Measurements from ENCODE around the gene CFAP77. TPM values are rescaled to one million over a fixed set of nuclear protein-coding genes. Genes with fewer than 3 reads are reported as not detected.

The CFAP77 gene
- total RNA-seq, 2 donors from 2014 or later = 2.4 TPM; not detected in 1

GRCh38 chr9:132571806-132572600 lies 162.0 kb downstream of the CFAP77 start:
- Histone ChIP-seq H3K27me3 (replicated peaks; ENCODE audit: insufficient read depth) (peaks cover 3% of the 10 kb centered on the region), H3K4me1 (replicated peaks) (no peaks in the 10 kb centered on the region), H3K4me3 (no peak overlapping the region), H3K36me3 (no peaks in the 10 kb centered on the region), H3K9me3 (no peaks in the 10 kb centered on the region), H3K27ac (no peak overlapping the region)
- 77% methylated on average over 15 of the region's 15 CpGs for WGBS
- TF ChIP-seq CTCF (IDR thresholded peaks at IDR 0.05) (no peak), POLR2A (IDR thresholded peaks at IDR 0.05) (no peak), POLR2AphosphoS5 (IDR thresholded peaks at IDR 0.05) (no peak)
- intact Hi-C loops (cut with DNase I) = loop anchor here (5.0 kb wide), 1 partner anchor 65 kb away; no protein-coding TSS in a partner anchor
- no peak for DNase-seq (ENCODE audit: low spot score)

DNA sequence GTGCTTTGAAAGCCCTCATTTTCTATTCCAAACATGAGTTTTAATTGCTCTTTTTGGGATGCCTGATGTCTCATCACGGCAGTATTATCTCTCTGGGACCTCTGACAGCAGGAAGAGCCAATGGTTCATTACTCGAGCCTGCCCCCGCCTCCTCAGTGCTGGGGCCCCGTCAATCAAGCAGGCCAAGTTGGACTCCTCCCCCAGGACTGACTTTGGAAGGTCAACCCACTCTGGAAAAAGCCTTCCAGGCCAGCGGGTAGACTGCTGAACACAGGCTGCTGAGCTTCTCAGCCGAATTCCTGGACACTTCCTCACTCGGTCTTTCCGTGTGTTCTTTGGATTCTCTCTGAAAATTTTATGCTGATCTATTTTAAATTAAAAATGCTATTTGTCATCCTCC lies 162.9 kb downstream of the CFAP77 start:
- intact Hi-C loops (cut with DNase I) = loop anchor here (5.0 kb wide), 1 partner anchor 66 kb away; no protein-coding TSS in a partner anchor
- Histone ChIP-seq H3K27me3 (replicated peaks; ENCODE audit: insufficient read depth) (peaks cover 3% of the 10 kb centered on the region), H3K9me3 (no peaks in the 10 kb centered on the region), H3K4me1 (replicated peaks) (no peaks in the 10 kb centered on the region), H3K4me3 (no peak overlapping the region), H3K36me3 (no peaks in the 10 kb centered on the region), H3K27ac (no peak overlapping the region)
- 32% methylated on average over 8 of the region's 8 CpGs for WGBS
- DNase-seq (ENCODE audit: low spot score) = no peak
- TF ChIP-seq CTCF (IDR thresholded peaks at IDR 0.05) (no peak), POLR2A (IDR thresholded peaks at IDR 0.05) (no peak), POLR2AphosphoS5 (IDR thresholded peaks at IDR 0.05) (no peak)

- peak; percentile 60 for DNase-seq (ENCODE audit: low spot score)
- H3K27ac ChIP-seq = no peak overlapping the region
- intact Hi-C loops (cut with DNase I) = loop anchor here (2.0 kb wide), 1 partner anchor 166 kb away; no protein-coding TSS in a partner anchor
- no peaks in the 10 kb centered on the region for H3K36me3 ChIP-seq
- no peaks in the 10 kb centered on the region for H3K9me3 ChIP-seq
- 12% methylated on average over 16 of the region's 16 CpGs for WGBS
- H3K4me1 ChIP-seq (replicated peaks) = no peaks in the 10 kb centered on the region
- no peak overlapping the region for H3K4me3 ChIP-seq
- peaks cover 23% of the 10 kb centered on the region for H3K27me3 ChIP-seq (replicated peaks; ENCODE audit: insufficient read depth)
- TF ChIP-seq POLR2AphosphoS5 (IDR thresholded peaks at IDR 0.05) = no peak
- no peak for TF ChIP-seq POLR2A (IDR thresholded peaks at IDR 0.05)
- TF ChIP-seq CTCF (IDR thresholded peaks at IDR 0.05) = peak in 3 of 4 experiments; percentile 61 to 79 (median 75)
Observed at GRCh38 chr9:132575005-132575609, 165.1 kb downstream of the CFAP77 start.

GRCh38 chr9:132575811-132576210 lies 165.8 kb downstream of the CFAP77 start:
- DNase-seq (ENCODE audit: low spot score) = no peak
- 86% methylated on average over 5 of the region's 5 CpGs for WGBS
- peaks cover 30% of the 10 kb centered on the region for H3K27me3 ChIP-seq (replicated peaks; ENCODE audit: insufficient read depth)
- no peaks in the 10 kb centered on the region for H3K9me3 ChIP-seq
- intact Hi-C loops (cut with DNase I) = loop anchor here (2.0 kb wide), 1 partner anchor 167 kb away; no protein-coding TSS in a partner anchor
- no peaks in the 10 kb centered on the region for H3K36me3 ChIP-seq
- H3K4me3 ChIP-seq = no peak overlapping the region
- TF ChIP-seq POLR2AphosphoS5 (IDR thresholded peaks at IDR 0.05) = no peak
- TF ChIP-seq CTCF (IDR thresholded peaks at IDR 0.05) = no peak
- no peak for TF ChIP-seq POLR2A (IDR thresholded peaks at IDR 0.05)
- no peak overlapping the region for H3K27ac ChIP-seq
- no peaks in the 10 kb centered on the region for H3K4me1 ChIP-seq (replicated peaks)

Data from prostate gland (tissue), 2 donors.